Activated CD4-positive, alpha-beta T cell treated with anti-CD3 and anti-CD28 coated beads, Interleukin-2, amount 10 ng/mL, durations not matched to agents 24 days and 14 days (primary cell): ENCODE results near the gene UGT1A5. TPM values are rescaled to one million over a fixed set of nuclear protein-coding genes. Genes with fewer than 3 reads are reported as not detected.

Experiments used
- DNase-seq: peaks from one replicate; pipeline ENCODE4 v3.0.0; 2022
- H3K27ac Mint-ChIP-seq: one replicate; pipeline ENCODE4 v1.8.0; 2022; ENCODE audit warnings: mild to moderate bottlenecking, mixed read lengths
- H3K27me3 Mint-ChIP-seq: one replicate; pipeline ENCODE4 v1.8.0; 2022; ENCODE audit warnings: mixed read lengths
- H3K36me3 Mint-ChIP-seq: one replicate; pipeline ENCODE4 v1.8.0; 2022; ENCODE audit warnings: low read depth, mild to moderate bottlenecking, mixed read lengths
- H3K4me1 Mint-ChIP-seq: one replicate; pipeline ENCODE4 v1.8.0; 2021; ENCODE audit warnings: mixed read lengths
- H3K4me3 Mint-ChIP-seq: one replicate; pipeline ENCODE4 v1.8.0; 2022; ENCODE audit warnings: mild to moderate bottlenecking, moderate library complexity, mixed read lengths
- H3K9me3 Mint-ChIP-seq: one replicate; pipeline ENCODE4 v1.8.0; 2021; ENCODE audit warnings: mixed read lengths
- intact Hi-C: fragments of 100-400 bp; cut with micrococcal nuclease; formaldehyde crosslinking; loops from one replicate; pipeline ENCODE4 v1.15.1; 2023
- total RNA-seq: library from RNA; stranded (reverse); gene quantifications from 2 replicates; pipeline ENCODE4 v1.2.3, GENCODE V29; 2022

The UGT1A5 gene
- not detected in 2 replicates for total RNA-seq

DNA sequence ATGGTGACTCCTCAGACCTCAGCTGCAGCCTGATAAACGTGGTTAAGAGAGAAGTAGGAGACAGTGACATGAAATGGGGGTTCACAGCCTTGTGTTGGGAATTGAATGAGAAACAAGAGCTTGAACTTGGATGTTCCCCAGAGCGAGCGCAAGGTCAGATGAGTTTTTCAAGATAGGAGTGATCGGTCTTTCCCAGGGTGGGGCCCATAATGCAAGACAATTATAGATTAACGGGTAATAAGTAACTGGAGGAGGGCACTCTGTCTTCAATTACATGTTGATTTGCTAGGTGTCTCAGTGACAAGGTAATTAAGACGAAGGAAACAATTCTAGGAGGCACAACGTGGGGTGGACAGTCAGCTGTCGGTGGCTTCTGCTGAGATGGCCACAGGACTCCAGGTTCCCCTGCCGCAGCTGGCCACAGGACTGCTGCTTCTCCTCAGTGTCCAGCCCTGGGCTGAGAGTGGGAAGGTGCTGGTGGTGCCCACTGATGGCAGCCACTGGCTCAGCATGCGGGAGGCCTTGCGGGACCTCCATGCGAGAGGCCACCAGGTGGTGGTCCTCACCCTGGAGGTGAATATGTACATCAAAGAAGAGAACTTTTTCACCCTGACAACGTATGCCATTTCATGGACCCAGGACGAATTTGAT, at the start of gene UGT1A5:
Gene UGT1A5 (plus strand): TSS at position 297 of the 651 bp plus-strand sequence. CDS start 85 bp downstream, at position 382.
- H3K4me3 Mint-ChIP-seq: no peak within 1 kb of the TSS
- no peaks in the 10 kb centered on the region for H3K4me1 Mint-ChIP-seq
- no peak for DNase-seq
- H3K27ac Mint-ChIP-seq: no peak within 1 kb of the TSS
- no peaks in the 10 kb centered on the region for H3K9me3 Mint-ChIP-seq
- H3K36me3 Mint-ChIP-seq: no peaks in the 10 kb centered on the region
- H3K27me3 Mint-ChIP-seq: peaks cover 19% of the 10 kb centered on the region
- intact Hi-C loops: no loop called here

DNA sequence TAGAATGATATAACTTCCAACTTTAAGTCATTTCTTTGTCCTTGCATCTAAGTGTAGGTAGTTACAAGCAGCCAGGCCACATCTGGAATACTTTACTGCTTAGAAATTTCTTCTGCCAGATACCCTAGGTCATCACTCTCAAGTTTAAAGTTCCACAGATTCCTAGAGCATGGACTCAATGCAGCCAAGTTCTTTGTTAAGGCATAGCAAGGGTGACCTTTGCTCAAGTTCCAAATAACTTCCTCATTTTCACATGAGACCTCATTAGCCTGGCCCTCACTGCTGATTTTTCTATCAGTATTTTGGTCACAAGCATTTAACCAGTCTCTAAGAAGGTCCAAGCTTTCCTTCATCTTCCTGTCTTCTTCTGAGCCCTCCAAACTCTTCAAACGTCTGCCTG, 48.8 kb upstream of the UGT1A5 start:
- Mint-ChIP-seq H3K36me3 (no peaks in the 10 kb centered on the region), H3K27me3 (peaks cover 16% of the 10 kb centered on the region), H3K9me3 (peaks cover 11% of the 10 kb centered on the region), H3K27ac (no peak overlapping the region), H3K4me1 (no peaks in the 10 kb centered on the region), H3K4me3 (no peak overlapping the region)
- no peak for DNase-seq
- intact Hi-C loops: no loop called here

- H3K27me3 Mint-ChIP-seq: peaks cover 12% of the 10 kb centered on the region
- peaks cover 14% of the 10 kb centered on the region for H3K9me3 Mint-ChIP-seq
- no peaks in the 10 kb centered on the region for H3K36me3 Mint-ChIP-seq
- intact Hi-C loops: no loop called here
- H3K4me3 Mint-ChIP-seq: no peak overlapping the region
- no peaks in the 10 kb centered on the region for H3K4me1 Mint-ChIP-seq
- H3K27ac Mint-ChIP-seq: no peak overlapping the region
- no peak for DNase-seq
Measured at GRCh38 chr2:233668605-233669260, 44.0 kb upstream of the UGT1A5 start.

- intact Hi-C loops: no loop called here
- H3K27ac Mint-ChIP-seq: no peak within 1 kb of the TSS
- no peak for DNase-seq
- no peak within 1 kb of the TSS for H3K4me3 Mint-ChIP-seq
- no peaks in the 10 kb centered on the region for H3K36me3 Mint-ChIP-seq
- peaks cover 10% of the 10 kb centered on the region for H3K9me3 Mint-ChIP-seq
- peaks cover 16% of the 10 kb centered on the region for H3K27me3 Mint-ChIP-seq
- H3K4me1 Mint-ChIP-seq: no peaks in the 10 kb centered on the region
Measured at GRCh38 chr2:233671290-233672161, 41.2 kb upstream of the UGT1A5 start, which contains the start of gene UGT1A9. Gene UGT1A9, plus strand, starts transcription at chr2:233671898. Its CDS starts 37 bp downstream, at chr2:233671935.

DNA sequence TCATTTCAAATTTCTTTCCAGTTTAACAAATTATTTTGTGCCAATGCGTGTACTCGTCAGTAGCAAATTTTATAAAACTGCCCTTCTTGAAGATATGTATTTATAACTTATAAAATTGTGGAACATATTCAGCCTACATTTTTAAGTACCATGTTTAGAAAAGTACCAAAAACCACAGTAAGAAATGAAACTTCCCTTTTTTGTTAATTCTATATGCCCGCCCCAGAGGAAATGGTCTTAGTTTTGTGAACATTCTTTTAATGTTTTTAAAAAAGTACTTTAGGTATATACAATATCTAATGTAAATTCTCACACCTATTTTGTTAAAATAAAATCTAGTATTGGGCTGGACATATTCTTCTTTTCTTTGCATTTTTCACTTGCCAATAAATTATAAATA, 39.8 kb upstream of the UGT1A5 start:
- no peaks in the 10 kb centered on the region for H3K4me1 Mint-ChIP-seq
- intact Hi-C loops: no loop called here
- H3K36me3 Mint-ChIP-seq: no peaks in the 10 kb centered on the region
- H3K4me3 Mint-ChIP-seq: no peak overlapping the region
- H3K9me3 Mint-ChIP-seq: peaks cover 10% of the 10 kb centered on the region
- peaks cover 18% of the 10 kb centered on the region for H3K27me3 Mint-ChIP-seq
- no peak for DNase-seq
- no peak overlapping the region for H3K27ac Mint-ChIP-seq

- no peak for DNase-seq
- Mint-ChIP-seq H3K27ac (no peak overlapping the region), H3K9me3 (peaks cover 3% of the 10 kb centered on the region), H3K4me3 (no peak overlapping the region), H3K4me1 (no peaks in the 10 kb centered on the region), H3K36me3 (no peaks in the 10 kb centered on the region), H3K27me3 (peaks cover 17% of the 10 kb centered on the region)
- intact Hi-C loops: no loop called here
Measured at GRCh38 chr2:233673896-233674295, 38.8 kb upstream of the UGT1A5 start.

- intact Hi-C loops: no loop called here
- Mint-ChIP-seq H3K4me3 (no peak overlapping the region), H3K9me3 (peaks cover 3% of the 10 kb centered on the region), H3K4me1 (no peaks in the 10 kb centered on the region), H3K27ac (no peak overlapping the region), H3K36me3 (no peaks in the 10 kb centered on the region), H3K27me3 (peaks cover 18% of the 10 kb centered on the region)
- DNase-seq: no peak
Measured at GRCh38 chr2:233674314-233674713, 38.4 kb upstream of the UGT1A5 start.

GRCh38 chr2:233674995-233675394, 37.7 kb upstream of the UGT1A5 start:
- Mint-ChIP-seq H3K27ac (no peak overlapping the region), H3K36me3 (no peaks in the 10 kb centered on the region), H3K9me3 (peaks cover 2% of the 10 kb centered on the region), H3K4me3 (no peak overlapping the region), H3K4me1 (no peaks in the 10 kb centered on the region), H3K27me3 (peaks cover 23% of the 10 kb centered on the region)
- no peak for DNase-seq
- intact Hi-C loops: no loop called here

DNA sequence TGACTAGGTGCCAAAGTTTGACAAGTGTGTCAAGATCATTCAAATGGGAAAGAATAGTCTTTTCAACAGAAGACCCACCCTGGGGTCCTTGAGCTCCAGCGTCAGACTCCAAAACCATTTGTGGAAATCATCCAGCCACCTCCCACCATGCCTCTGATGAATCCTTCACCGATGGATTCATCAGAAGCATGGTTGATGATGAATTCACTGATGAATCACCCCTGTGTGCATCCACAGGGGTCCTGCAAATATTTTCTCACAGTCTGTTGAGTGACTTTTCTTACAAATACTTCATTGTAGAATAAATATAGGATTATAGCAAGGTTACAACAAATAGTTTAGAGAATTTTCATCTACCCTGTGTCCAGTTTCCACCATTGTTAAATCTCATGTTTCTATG, 36.7 kb upstream of the UGT1A5 start:
- Mint-ChIP-seq H3K4me3 (no peak overlapping the region), H3K27me3 (peaks cover 18% of the 10 kb centered on the region), H3K9me3 (no peaks in the 10 kb centered on the region), H3K27ac (no peak overlapping the region), H3K4me1 (no peaks in the 10 kb centered on the region), H3K36me3 (no peaks in the 10 kb centered on the region)
- intact Hi-C loops: no loop called here
- no peak for DNase-seq

- Mint-ChIP-seq H3K4me3 (no peak overlapping the region), H3K27ac (no peak overlapping the region), H3K9me3 (no peaks in the 10 kb centered on the region), H3K36me3 (no peaks in the 10 kb centered on the region), H3K27me3 (peaks cover 11% of the 10 kb centered on the region), H3K4me1 (no peaks in the 10 kb centered on the region)
- intact Hi-C loops: no loop called here
- no peak for DNase-seq
Measured at GRCh38 chr2:233679196-233679595, 33.5 kb upstream of the UGT1A5 start.

DNA sequence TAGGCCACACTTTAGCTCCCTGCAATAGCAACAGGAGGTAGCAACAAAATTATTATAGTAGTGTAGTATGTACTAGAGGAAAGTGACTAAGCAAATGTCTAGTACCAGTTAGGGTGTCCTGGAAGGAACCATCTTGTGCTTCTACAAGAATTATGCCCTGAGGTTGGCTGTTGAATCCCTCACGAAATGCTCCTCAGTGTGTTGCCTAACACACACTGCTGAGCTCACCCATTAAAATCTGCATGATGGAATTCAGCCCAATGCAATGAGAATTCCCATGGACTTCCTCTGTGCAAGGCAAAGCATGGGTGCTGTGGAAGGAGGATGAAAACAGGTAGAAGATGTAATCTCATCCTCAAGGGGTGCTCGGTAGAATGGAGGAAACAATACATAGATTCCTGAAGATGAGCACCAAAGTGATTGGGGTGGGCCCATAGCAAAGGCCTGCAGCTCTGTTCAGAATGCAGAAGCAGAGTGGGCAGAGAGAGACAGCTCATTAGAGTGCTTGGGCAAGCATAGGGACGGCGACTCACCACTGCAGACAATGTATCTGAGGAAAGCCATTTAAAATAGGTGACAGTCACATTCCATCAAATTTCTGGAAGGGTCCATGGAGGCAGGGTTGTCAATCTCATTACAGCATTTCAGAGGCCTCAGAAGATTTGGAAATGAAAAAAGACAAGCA, 32.2 kb upstream of the UGT1A5 start:
- no peaks in the 10 kb centered on the region for H3K36me3 Mint-ChIP-seq

GRCh38 chr2:233681521-233682099, 31.1 kb upstream of the UGT1A5 start, which contains the start of gene UGT1A7:
Gene UGT1A7, plus strand, starts transcription at chr2:233681901. Its CDS starts 37 bp downstream, at chr2:233681938.
- Mint-ChIP-seq H3K27ac (no peak within 1 kb of the TSS), H3K9me3 (no peaks in the 10 kb centered on the region), H3K27me3 (peaks cover 14% of the 10 kb centered on the region), H3K36me3 (no peaks in the 10 kb centered on the region), H3K4me3 (no peak within 1 kb of the TSS), H3K4me1 (no peaks in the 10 kb centered on the region)
- intact Hi-C loops: no loop called here
- DNase-seq: no peak

More for the DNA sequence above, 32.2 kb upstream of the UGT1A5 start:
- no peaks in the 10 kb centered on the region for H3K9me3 Mint-ChIP-seq
- no peak overlapping the region for H3K27ac Mint-ChIP-seq
- H3K27me3 Mint-ChIP-seq: peaks cover 14% of the 10 kb centered on the region
- intact Hi-C loops: no loop called here
- no peak overlapping the region for H3K4me3 Mint-ChIP-seq
- no peak for DNase-seq
- no peaks in the 10 kb centered on the region for H3K4me1 Mint-ChIP-seq

DNA sequence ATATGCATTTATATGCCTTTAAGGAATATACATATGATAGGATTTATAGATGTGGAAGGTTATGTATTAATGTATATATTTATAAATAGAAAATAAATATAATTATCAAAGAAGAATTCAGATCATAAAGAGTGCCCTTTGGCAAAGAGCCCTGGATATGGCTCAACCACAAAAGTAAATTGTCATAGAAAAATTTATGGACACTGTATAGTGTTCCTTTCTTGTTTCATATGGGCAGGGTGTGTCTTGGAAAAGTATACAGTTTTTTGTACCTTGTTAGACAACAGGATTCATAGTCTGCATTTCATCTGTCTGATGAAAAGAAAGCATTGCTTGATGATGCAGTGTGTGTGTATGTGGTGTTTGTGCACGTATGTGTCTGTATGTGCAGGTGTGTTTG, 28.1 kb upstream of the UGT1A5 start:
- Mint-ChIP-seq H3K4me3 (no peak overlapping the region), H3K4me1 (no peaks in the 10 kb centered on the region), H3K9me3 (no peaks in the 10 kb centered on the region), H3K27ac (no peak overlapping the region), H3K27me3 (peaks cover 21% of the 10 kb centered on the region), H3K36me3 (no peaks in the 10 kb centered on the region)
- intact Hi-C loops: no loop called here
- DNase-seq: no peak
